Neural cell (in vitro differentiated cells): ENCODE data around the gene COL25A1. TPM values are rescaled to one million over a fixed set of nuclear protein-coding genes. Genes with fewer than 3 reads are reported as not detected.

Experiments used
- H2AFZ ChIP-seq: fragments of 200-600, 300-800 bp; sonication (generic), shearing (Covaris generic); 2 replicates; pipeline ENCODE4 v1.6.0; 2014; ENCODE audit warnings: low read depth, mild to moderate bottlenecking, antibody characterized with exemption, low read length, moderate library complexity
- H3F3A ChIP-seq: fragments of 200-600 bp; shearing (Covaris generic); 2 replicates; pipeline ENCODE4 v1.6.1; 2016; ENCODE audit warnings: mild to moderate bottlenecking, moderate library complexity, mixed read lengths, antibody characterized with exemption, low read length; ENCODE audit not compliant: insufficient read depth, poor library complexity, severe bottlenecking
- H3K27ac ChIP-seq: fragments of 200-600, 300-800 bp; sonication (generic), shearing (Covaris generic); 2 replicates; pipeline ENCODE4 v1.5.1; 2014; ENCODE audit warnings: mild to moderate bottlenecking, low read length, moderate library complexity
- H3K27me3 ChIP-seq: fragments of 300-800, 200-600 bp; sonication (generic), shearing (Covaris generic); 2 replicates; pipeline ENCODE4 v1.6.0; 2014; ENCODE audit warnings: mild to moderate bottlenecking, low read depth, low read length, moderate library complexity; ENCODE audit not compliant: insufficient read depth
- H3K36me3 ChIP-seq: fragments of 300-800, 200-600 bp; sonication (generic), shearing (Covaris generic); 2 replicates; pipeline ENCODE4 v1.5.1; 2014; ENCODE audit warnings: mild to moderate bottlenecking, antibody characterized with exemption, low read length, moderate library complexity; ENCODE audit not compliant: insufficient read depth
- H3K4me2 ChIP-seq: fragments of 300-800, 200-600 bp; sonication (generic), shearing (Covaris generic); 2 replicates; pipeline ENCODE4 v1.6.0; 2014; ENCODE audit warnings: mild to moderate bottlenecking, low read length
- H3K4me3 ChIP-seq: fragments of 300-800, 200-600 bp; sonication (generic), shearing (Covaris generic); 2 replicates; pipeline ENCODE4 v1.5.1; 2014; ENCODE audit warnings: mild to moderate bottlenecking, low read length, moderate library complexity
- H3K79me2 ChIP-seq: fragments of 200-600 bp; shearing (Covaris generic); replicated peaks from 2 replicates; pipeline ENCODE4 v1.6.0; 2014; ENCODE audit warnings: mild to moderate bottlenecking, low read length, moderate library complexity; ENCODE audit not compliant: insufficient read depth
- H3K9ac ChIP-seq: fragments of 300-800, 200-600 bp; sonication (generic), shearing (Covaris generic); 2 replicates; pipeline ENCODE4 v1.6.1; 2016; ENCODE audit warnings: mild to moderate bottlenecking, low read length, mixed read lengths
- H3K9me2 ChIP-seq: fragments of 200-600 bp; shearing (Covaris generic); 2 replicates; pipeline ENCODE4 v1.6.1; 2016; ENCODE audit warnings: mild to moderate bottlenecking, low read length, mixed read lengths; ENCODE audit not compliant: insufficient read depth
- H3K9me3 ChIP-seq: fragments of 200-600, 300-800 bp; sonication (generic), shearing (Covaris generic); 2 replicates; pipeline ENCODE4 v1.6.1; 2016; ENCODE audit warnings: mild to moderate bottlenecking, mixed run types, low read length, moderate library complexity, mixed read lengths
- H4K20me1 ChIP-seq: fragments of 200-600 bp; shearing (Covaris generic); 2 replicates; pipeline ENCODE4 v1.6.1; 2016; ENCODE audit warnings: mild to moderate bottlenecking, mixed run types; ENCODE audit not compliant: insufficient read depth
- CTCF ChIP-seq: fragments of 450-650 bp; IDR thresholded peaks from 2 replicates; pipeline ENCODE4 v1.5.1; 2014; ENCODE audit warnings: antibody characterized with exemption, mild to moderate bottlenecking, moderate library complexity; ENCODE audit not compliant: poor library complexity, severe bottlenecking
- EP300 ChIP-seq: fragments of 450-650 bp; conservative IDR thresholded peaks from 2 replicates; pipeline ENCODE4 v1.6.1; 2014; ENCODE audit warnings: antibody characterized with exemption, mild to moderate bottlenecking, moderate library complexity; ENCODE audit not compliant: poor library complexity, severe bottlenecking
- EZH2 ChIP-seq: fragments of 200-600, 300-800 bp; shearing (Covaris generic), sonication (generic); IDR thresholded peaks from 2 replicates; pipeline ENCODE4 v1.6.1; 2014; ENCODE audit warnings: antibody characterized with exemption, low read length, borderline replicate concordance, mild to moderate bottlenecking; ENCODE audit not compliant: insufficient read depth, poor library complexity, severe bottlenecking
- MXI1 ChIP-seq: fragments of 450-650 bp; conservative IDR thresholded peaks from 2 replicates; pipeline ENCODE4 v1.6.1; 2014; ENCODE audit warnings: antibody characterized with exemption, mild to moderate bottlenecking; ENCODE audit not compliant: poor library complexity, severe bottlenecking
- POLR2AphosphoS5 ChIP-seq: IDR thresholded peaks from 2 replicates; pipeline ENCODE4 v1.6.1; 2012
- RAD21 ChIP-seq: fragments of 450-650 bp; conservative IDR thresholded peaks from 2 replicates; pipeline ENCODE4 v1.6.1; 2014; ENCODE audit warnings: antibody characterized with exemption, mild to moderate bottlenecking, moderate library complexity
- REST ChIP-seq: IDR thresholded peaks from 2 replicates; pipeline ENCODE4 v1.6.1; 2012; ENCODE audit warnings: borderline replicate concordance
- SMC3 ChIP-seq: fragments of 450-650 bp; conservative IDR thresholded peaks from 2 replicates; pipeline ENCODE4 v1.6.1; 2014; ENCODE audit warnings: antibody characterized with exemption, mild to moderate bottlenecking, moderate library complexity; ENCODE audit not compliant: poor library complexity
- TAF1 ChIP-seq: IDR thresholded peaks from 2 replicates; pipeline ENCODE4 v1.6.1; 2012; ENCODE audit warnings: low read depth
- polyA plus RNA-seq: library from polyadenylated mRNA; depleted of rRNA; stranded (reverse); fragments of >200 nt; gene quantifications from 2 replicates; pipeline ENCODE4 v1.2.3, GENCODE V29; 2014

COL25A1 gene
- polyA plus RNA-seq, 1 donor from 2014 or later: 32.3 TPM

- Histone ChIP-seq H3K27ac (no peak overlapping the region), H3K4me2 (no peak overlapping the region), H4K20me1 (no peaks in the 10 kb centered on the region), H3K4me3 (no peak overlapping the region), H2AFZ (no peak overlapping the region), H3K79me2 (no peaks in the 10 kb centered on the region), H3K9me2 (no peaks in the 10 kb centered on the region), H3K36me3 (no peaks in the 10 kb centered on the region), H3F3A (no peaks in the 10 kb centered on the region), H3K27me3 (no peaks in the 10 kb centered on the region), H3K9ac (no peak overlapping the region), H3K9me3 (no peaks in the 10 kb centered on the region)
- TF ChIP-seq CTCF (no peak), SMC3 (no peak), MXI1 (no peak)
These were observed 90.8 kb downstream of the COL25A1 start for GRCh38 chr4:109211671-109212070.

- Histone ChIP-seq H3K4me2 (no peak overlapping the region), H3K9me2 (no peaks in the 10 kb centered on the region), H2AFZ (no peak overlapping the region), H3F3A (no peaks in the 10 kb centered on the region), H3K9me3 (no peaks in the 10 kb centered on the region), H3K27ac (no peak overlapping the region), H3K27me3 (no peaks in the 10 kb centered on the region), H4K20me1 (no peaks in the 10 kb centered on the region), H3K9ac (no peak overlapping the region), H3K79me2 (no peaks in the 10 kb centered on the region), H3K4me3 (no peak overlapping the region), H3K36me3 (no peaks in the 10 kb centered on the region)
- no peak for TF ChIP-seq MXI1
- no peak for TF ChIP-seq SMC3
- no peak for TF ChIP-seq TAF1
- TF ChIP-seq REST: no peak
- no peak for TF ChIP-seq CTCF
- no peak for TF ChIP-seq POLR2AphosphoS5
- TF ChIP-seq EP300: no peak
- no peak for TF ChIP-seq EZH2
- TF ChIP-seq RAD21: no peak
These were observed 92.8 kb downstream of the COL25A1 start for GRCh38 chr4:109209647-109210046.
